Ishikawa (cell line): ENCODE data around the gene CCDC186.

Experiments
- CEBPB ChIP-seq: IDR thresholded peaks from 2 replicates; pipeline ENCODE4 v1.6.1; 2012
- CREB1 ChIP-seq: IDR thresholded peaks from 2 replicates; pipeline ENCODE4 v1.6.1; 2012; ENCODE audit warnings: low read depth
- EP300 ChIP-seq: IDR thresholded peaks from 2 replicates; pipeline ENCODE4 v1.6.1; 2012; ENCODE audit warnings: borderline replicate concordance
- RAD21 ChIP-seq: IDR thresholded peaks from 2 replicates; pipeline ENCODE4 v1.6.1; 2012; ENCODE audit warnings: low read depth
- REST ChIP-seq: IDR thresholded peaks from 2 replicates; pipeline ENCODE4 v1.6.1; 2012; ENCODE audit warnings: low read depth, mild to moderate bottlenecking
- TEAD4 ChIP-seq: IDR thresholded peaks from 2 replicates; pipeline ENCODE4 v1.6.1; 2012
- YY1 ChIP-seq: IDR thresholded peaks from 2 replicates; pipeline ENCODE4 v1.6.1; 2012; ENCODE audit warnings: low read depth
- ZBTB7A ChIP-seq: IDR thresholded peaks from 2 replicates; pipeline ENCODE4 v1.6.1; 2012; ENCODE audit warnings: low read depth
- TF ChIP-seq, protein P1 (sequence below): IDR thresholded peaks from 2 replicates; pipeline ENCODE4 v1.6.1; 2012
- TF ChIP-seq, protein P2 (sequence below): IDR thresholded peaks from 2 replicates; pipeline ENCODE4 v1.6.1; 2012

DNA sequence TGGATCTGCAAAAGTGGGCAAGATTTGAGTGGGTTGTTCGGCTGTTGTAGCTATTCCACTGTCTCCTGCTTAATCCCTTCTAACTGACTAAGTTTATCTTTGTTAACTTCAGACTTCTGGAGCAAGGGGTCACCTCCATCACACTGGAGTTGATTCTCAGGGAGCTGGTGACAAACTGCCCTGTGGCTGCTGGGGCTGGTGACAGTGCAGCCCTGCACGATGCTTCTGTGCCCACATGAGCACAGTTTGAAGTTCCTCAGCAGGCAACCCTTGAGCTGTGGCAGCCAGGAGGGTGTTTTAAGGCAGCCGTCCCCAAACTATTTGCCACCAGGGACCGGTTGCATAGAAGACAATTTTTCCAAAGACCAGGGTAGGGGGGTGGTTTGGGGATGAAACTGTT lies 89.8 kb downstream of the CCDC186 start:
- TF ChIP-seq, protein P1, sequence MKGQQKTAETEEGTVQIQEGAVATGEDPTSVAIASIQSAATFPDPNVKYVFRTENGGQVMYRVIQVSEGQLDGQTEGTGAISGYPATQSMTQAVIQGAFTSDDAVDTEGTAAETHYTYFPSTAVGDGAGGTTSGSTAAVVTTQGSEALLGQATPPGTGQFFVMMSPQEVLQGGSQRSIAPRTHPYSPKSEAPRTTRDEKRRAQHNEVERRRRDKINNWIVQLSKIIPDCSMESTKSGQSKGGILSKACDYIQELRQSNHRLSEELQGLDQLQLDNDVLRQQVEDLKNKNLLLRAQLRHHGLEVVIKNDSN: no peak
- TF ChIP-seq REST (no peak), ZBTB7A (no peak), CEBPB (no peak), RAD21 (no peak), EP300 (no peak), TEAD4 (no peak), YY1 (no peak), CREB1 (no peak)
- TF ChIP-seq, protein P2, sequence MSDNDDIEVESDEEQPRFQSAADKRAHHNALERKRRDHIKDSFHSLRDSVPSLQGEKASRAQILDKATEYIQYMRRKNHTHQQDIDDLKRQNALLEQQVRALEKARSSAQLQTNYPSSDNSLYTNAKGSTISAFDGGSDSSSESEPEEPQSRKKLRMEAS: no peak
